Peyer's patch (tissue), 4 donors: ENCODE results near the gene PNPO.

Experiments used
- POLR2A ChIP-seq, 2 donors: fragments of 450-650 bp; IDR thresholded peaks; one replicate each; pipeline ENCODE4 v1.5.1; 2017; ENCODE audit warnings: antibody characterized with exemption in 2 of 2, mild to moderate bottlenecking in 2 of 2, moderate library complexity in 2 of 2
- TF ChIP-seq, protein P1 (sequence below), 6 experiments: fragments of 450-650 bp in 4 of 6; fragments of 200-600 bp in 2 of 6; sonication (generic) in 1 of 6; IDR thresholded peaks; one replicate each; pipeline ENCODE4 v1.5.1; 2017 to 2019; ENCODE audit warnings: antibody characterized with exemption in 6 of 6, mild to moderate bottlenecking in 3 of 6, moderate library complexity in 1 of 6

- TF ChIP-seq, protein P1, sequence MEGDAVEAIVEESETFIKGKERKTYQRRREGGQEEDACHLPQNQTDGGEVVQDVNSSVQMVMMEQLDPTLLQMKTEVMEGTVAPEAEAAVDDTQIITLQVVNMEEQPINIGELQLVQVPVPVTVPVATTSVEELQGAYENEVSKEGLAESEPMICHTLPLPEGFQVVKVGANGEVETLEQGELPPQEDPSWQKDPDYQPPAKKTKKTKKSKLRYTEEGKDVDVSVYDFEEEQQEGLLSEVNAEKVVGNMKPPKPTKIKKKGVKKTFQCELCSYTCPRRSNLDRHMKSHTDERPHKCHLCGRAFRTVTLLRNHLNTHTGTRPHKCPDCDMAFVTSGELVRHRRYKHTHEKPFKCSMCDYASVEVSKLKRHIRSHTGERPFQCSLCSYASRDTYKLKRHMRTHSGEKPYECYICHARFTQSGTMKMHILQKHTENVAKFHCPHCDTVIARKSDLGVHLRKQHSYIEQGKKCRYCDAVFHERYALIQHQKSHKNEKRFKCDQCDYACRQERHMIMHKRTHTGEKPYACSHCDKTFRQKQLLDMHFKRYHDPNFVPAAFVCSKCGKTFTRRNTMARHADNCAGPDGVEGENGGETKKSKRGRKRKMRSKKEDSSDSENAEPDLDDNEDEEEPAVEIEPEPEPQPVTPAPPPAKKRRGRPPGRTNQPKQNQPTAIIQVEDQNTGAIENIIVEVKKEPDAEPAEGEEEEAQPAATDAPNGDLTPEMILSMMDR (IDR thresholded peaks at IDR 0.05), result no peak
- TF ChIP-seq POLR2A (IDR thresholded peaks at IDR 0.05), result no peak
Measured at GRCh38 chr17:47981462-47981861, 40.1 kb downstream of the PNPO start.
